DND-41 (cell line): ENCODE measurements around the gene FAM32A.

Experiments used
- ATAC-seq: fragments of 200-7000 bp; cut with Tn5 transposase; 3 replicates; pipeline ENCODE4 v1.9.1; 2021; ENCODE audit warnings: low read depth; ENCODE audit not compliant: insufficient read depth
- DNase-seq: peaks from one replicate; pipeline ENCODE4 v3.0.0-alpha.2; 2020
- H2AFZ ChIP-seq: 2 replicates; pipeline ENCODE4 v1.6.0; 2012; ENCODE audit warnings: low read depth, low read length
- H3K27ac ChIP-seq: 2 replicates; pipeline ENCODE4 v1.5.1; 2012; ENCODE audit warnings: low read length, inconsistent platforms
- H3K27me3 ChIP-seq: fragments of 200-600 bp; sonication (generic); 2 replicates; pipeline ENCODE4 v1.6.0; 2012; ENCODE audit warnings: low read length, mild to moderate bottlenecking, inconsistent platforms; ENCODE audit not compliant: insufficient read depth, poor library complexity
- H3K36me3 ChIP-seq: 2 replicates; pipeline ENCODE4 v1.5.1; 2012; ENCODE audit warnings: low read length, inconsistent platforms; ENCODE audit not compliant: insufficient read depth
- H3K4me1 ChIP-seq: 2 replicates; pipeline ENCODE4 v1.5.1; 2012; ENCODE audit warnings: mild to moderate bottlenecking, low read length; ENCODE audit not compliant: insufficient read depth
- H3K4me2 ChIP-seq: 2 replicates; pipeline ENCODE4 v1.6.0; 2012; ENCODE audit warnings: mild to moderate bottlenecking, moderate library complexity, low read length, inconsistent platforms; ENCODE audit not compliant: insufficient read depth
- H3K4me3 ChIP-seq, 2 experiments: fragments of 200-600 bp in 1 of 2; shearing (Covaris generic) in 1 of 2; 2 replicates each; pipeline ENCODE4 v1.5.1; 2012 to 2016; ENCODE audit warnings: inconsistent platforms in 2 of 2, low read length in 2 of 2, mild to moderate bottlenecking in 2 of 2, low read depth in 1 of 2, moderate library complexity in 1 of 2
- H3K79me2 ChIP-seq: 2 replicates; pipeline ENCODE4 v1.6.0; 2012; ENCODE audit warnings: low read length, inconsistent platforms; ENCODE audit not compliant: insufficient read depth
- H3K9ac ChIP-seq: 2 replicates; pipeline ENCODE4 v1.6.0; 2012; ENCODE audit warnings: low read depth, mild to moderate bottlenecking, inconsistent platforms, low read length, moderate library complexity
- H3K9me3 ChIP-seq: 2 replicates; pipeline ENCODE4 v1.5.1; 2012; ENCODE audit warnings: low read length, moderate library complexity, mild to moderate bottlenecking, inconsistent platforms; ENCODE audit not compliant: insufficient read depth, severe bottlenecking
- H4K20me1 ChIP-seq: 2 replicates; pipeline ENCODE4 v1.6.0; 2012; ENCODE audit warnings: low read length; ENCODE audit not compliant: insufficient read depth
- EZH2 ChIP-seq: IDR thresholded peaks from 3 replicates; pipeline ENCODE4 v1.6.1; 2012; ENCODE audit warnings: borderline replicate concordance, low read depth, mild to moderate bottlenecking, moderate library complexity, low read length, inconsistent platforms; ENCODE audit not compliant: severe bottlenecking
- TF ChIP-seq, protein P1 (sequence below): IDR thresholded peaks from 2 replicates; pipeline ENCODE4 v1.5.1; 2012; ENCODE audit warnings: borderline replicate concordance, low read length, moderate library complexity, mild to moderate bottlenecking; ENCODE audit not compliant: poor library complexity, severe bottlenecking; ENCODE audit errors: extremely low read depth

Gene FAM32A

DNA sequence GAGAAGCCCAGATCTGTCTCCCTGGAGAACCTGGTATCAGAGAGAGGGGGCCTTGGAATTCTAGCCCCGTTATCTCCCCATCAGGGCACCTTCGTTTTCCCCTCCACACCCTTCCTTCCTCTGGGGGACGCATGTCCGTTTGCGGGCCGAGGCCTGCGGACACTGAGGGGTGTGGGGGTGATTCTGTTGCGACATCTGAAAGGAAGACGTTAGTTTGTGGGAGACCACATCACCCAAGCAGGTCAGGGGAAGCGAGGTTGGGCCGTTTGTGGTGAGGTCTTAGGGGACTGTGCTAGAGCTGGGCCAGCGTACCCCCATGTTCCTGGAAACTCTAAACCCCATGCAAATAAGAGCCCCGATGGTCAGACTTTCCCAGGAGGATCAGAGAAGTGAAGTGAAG, 45.5 kb upstream of the FAM32A start:
- H3K9me3 ChIP-seq: no peaks in the 10 kb centered on the region
- DNase-seq (no peak), ATAC-seq (no peak)
- no peaks in the 10 kb centered on the region for H3K27me3 ChIP-seq
- H3K79me2 ChIP-seq: no peaks in the 10 kb centered on the region
- H3K4me3 ChIP-seq: no peak overlapping the region
- H3K4me1 ChIP-seq: no peaks in the 10 kb centered on the region
- no peak overlapping the region for H3K4me2 ChIP-seq
- H2AFZ ChIP-seq: no peak overlapping the region
- H3K27ac ChIP-seq: no peak overlapping the region
- TF ChIP-seq, protein P1, sequence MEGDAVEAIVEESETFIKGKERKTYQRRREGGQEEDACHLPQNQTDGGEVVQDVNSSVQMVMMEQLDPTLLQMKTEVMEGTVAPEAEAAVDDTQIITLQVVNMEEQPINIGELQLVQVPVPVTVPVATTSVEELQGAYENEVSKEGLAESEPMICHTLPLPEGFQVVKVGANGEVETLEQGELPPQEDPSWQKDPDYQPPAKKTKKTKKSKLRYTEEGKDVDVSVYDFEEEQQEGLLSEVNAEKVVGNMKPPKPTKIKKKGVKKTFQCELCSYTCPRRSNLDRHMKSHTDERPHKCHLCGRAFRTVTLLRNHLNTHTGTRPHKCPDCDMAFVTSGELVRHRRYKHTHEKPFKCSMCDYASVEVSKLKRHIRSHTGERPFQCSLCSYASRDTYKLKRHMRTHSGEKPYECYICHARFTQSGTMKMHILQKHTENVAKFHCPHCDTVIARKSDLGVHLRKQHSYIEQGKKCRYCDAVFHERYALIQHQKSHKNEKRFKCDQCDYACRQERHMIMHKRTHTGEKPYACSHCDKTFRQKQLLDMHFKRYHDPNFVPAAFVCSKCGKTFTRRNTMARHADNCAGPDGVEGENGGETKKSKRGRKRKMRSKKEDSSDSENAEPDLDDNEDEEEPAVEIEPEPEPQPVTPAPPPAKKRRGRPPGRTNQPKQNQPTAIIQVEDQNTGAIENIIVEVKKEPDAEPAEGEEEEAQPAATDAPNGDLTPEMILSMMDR: no peak
- TF ChIP-seq EZH2: no peak
- H3K36me3 ChIP-seq: no peaks in the 10 kb centered on the region
- no peak overlapping the region for H3K9ac ChIP-seq
- H4K20me1 ChIP-seq: peaks cover 2% of the 10 kb centered on the region; the same call in 1 of the 2 replicates

DNA sequence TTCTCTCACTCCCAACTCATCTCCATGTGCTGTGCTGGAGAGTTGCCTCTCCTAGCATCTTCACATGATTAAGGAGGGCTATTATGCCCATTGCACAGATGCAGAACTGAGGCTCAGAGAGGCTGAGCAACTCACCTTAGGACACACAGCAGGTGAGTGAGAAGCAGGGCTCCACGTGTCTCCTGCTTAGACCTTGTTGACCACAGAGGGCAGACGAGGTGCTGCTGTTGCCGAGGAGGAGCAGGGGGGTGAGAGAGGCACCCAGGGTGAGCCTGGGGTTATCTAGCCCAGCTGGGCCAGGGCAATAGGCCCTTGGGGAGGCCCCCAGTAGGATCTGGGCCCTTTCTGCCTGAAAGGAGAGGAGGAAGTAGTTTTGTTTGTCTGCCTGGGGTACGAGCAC, 44.2 kb upstream of the FAM32A start:
- no peak for ATAC-seq
- Histone ChIP-seq H3K27ac (no peak overlapping the region), H3K79me2 (no peaks in the 10 kb centered on the region), H3K4me3 (no peak overlapping the region), H3K36me3 (no peaks in the 10 kb centered on the region), H3K27me3 (no peaks in the 10 kb centered on the region), H3K4me2 (no peak overlapping the region), H4K20me1 (no peaks in the 10 kb centered on the region), H3K4me1 (no peaks in the 10 kb centered on the region), H3K9me3 (no peaks in the 10 kb centered on the region), H2AFZ (no peak overlapping the region), H3K9ac (no peak overlapping the region)
- DNase-seq: no peak
- no peak for TF ChIP-seq EZH2
- TF ChIP-seq, protein P1: no peak

DNA sequence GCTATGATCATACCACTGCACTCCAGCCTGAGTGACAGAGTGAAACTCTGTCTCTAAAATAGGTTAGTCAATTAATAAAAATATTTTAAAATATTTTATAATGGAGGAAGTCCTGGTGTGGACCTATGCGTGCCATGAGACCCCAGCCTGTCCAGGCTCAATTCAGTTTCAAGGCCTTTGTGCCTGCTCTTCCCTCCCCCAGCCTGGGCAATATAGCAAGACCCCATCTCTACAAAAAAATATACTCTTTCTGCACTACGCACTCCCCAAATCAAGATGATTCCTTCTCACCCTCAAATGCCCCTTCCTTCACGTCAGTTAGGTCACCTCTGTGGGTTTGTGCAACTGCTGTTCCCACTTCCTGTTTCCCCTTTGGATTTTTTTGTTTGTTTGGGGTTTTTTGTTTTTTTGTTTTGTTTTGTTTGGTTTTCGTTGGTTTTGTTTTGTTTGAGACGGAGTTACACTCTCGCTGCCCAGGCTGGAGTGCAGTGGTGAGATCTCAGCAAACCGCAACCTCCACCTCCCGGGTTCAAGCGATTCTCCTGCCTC, 43.1 kb upstream of the FAM32A start:
- DNase-seq: no peak
- no peak overlapping the region for H3K9ac ChIP-seq
- no peak overlapping the region for H2AFZ ChIP-seq
- ATAC-seq: no peak
- no peaks in the 10 kb centered on the region for H3K36me3 ChIP-seq
- H3K27ac ChIP-seq: no peak overlapping the region
- TF ChIP-seq, protein P1: no peak
- TF ChIP-seq EZH2: no peak
- no peaks in the 10 kb centered on the region for H3K27me3 ChIP-seq
- no peak overlapping the region for H3K4me2 ChIP-seq
- no peaks in the 10 kb centered on the region for H4K20me1 ChIP-seq
- no peaks in the 10 kb centered on the region for H3K79me2 ChIP-seq
- no peaks in the 10 kb centered on the region for H3K4me1 ChIP-seq
- H3K4me3 ChIP-seq: no peak overlapping the region
- no peaks in the 10 kb centered on the region for H3K9me3 ChIP-seq
